ENCODE data around the gene ZDHHC17.

GRCh38 chr12:76740501-76740900 is 23.4 kb upstream of the ZDHHC17 start:
- TF ChIP-seq, protein P1, sequence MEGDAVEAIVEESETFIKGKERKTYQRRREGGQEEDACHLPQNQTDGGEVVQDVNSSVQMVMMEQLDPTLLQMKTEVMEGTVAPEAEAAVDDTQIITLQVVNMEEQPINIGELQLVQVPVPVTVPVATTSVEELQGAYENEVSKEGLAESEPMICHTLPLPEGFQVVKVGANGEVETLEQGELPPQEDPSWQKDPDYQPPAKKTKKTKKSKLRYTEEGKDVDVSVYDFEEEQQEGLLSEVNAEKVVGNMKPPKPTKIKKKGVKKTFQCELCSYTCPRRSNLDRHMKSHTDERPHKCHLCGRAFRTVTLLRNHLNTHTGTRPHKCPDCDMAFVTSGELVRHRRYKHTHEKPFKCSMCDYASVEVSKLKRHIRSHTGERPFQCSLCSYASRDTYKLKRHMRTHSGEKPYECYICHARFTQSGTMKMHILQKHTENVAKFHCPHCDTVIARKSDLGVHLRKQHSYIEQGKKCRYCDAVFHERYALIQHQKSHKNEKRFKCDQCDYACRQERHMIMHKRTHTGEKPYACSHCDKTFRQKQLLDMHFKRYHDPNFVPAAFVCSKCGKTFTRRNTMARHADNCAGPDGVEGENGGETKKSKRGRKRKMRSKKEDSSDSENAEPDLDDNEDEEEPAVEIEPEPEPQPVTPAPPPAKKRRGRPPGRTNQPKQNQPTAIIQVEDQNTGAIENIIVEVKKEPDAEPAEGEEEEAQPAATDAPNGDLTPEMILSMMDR (IDR thresholded peaks at IDR 0.05; ENCODE audit: low read depth, low read length): no peak
- no peak for TF ChIP-seq MAX (IDR thresholded peaks at IDR 0.05; ENCODE audit: low read depth, low read length)
- no peak for TF ChIP-seq POLR2A (IDR thresholded peaks at IDR 0.05; ENCODE audit: extremely low read depth, insufficient read length)
